Measurements from ENCODE around the gene CPEB3.
"Not testable (repeated sequence)": the region's sequence is repeated elsewhere in the genome, so short reads cannot be mapped to it uniquely, and the experiment has no call there.

CPEB3 gene

DNA sequence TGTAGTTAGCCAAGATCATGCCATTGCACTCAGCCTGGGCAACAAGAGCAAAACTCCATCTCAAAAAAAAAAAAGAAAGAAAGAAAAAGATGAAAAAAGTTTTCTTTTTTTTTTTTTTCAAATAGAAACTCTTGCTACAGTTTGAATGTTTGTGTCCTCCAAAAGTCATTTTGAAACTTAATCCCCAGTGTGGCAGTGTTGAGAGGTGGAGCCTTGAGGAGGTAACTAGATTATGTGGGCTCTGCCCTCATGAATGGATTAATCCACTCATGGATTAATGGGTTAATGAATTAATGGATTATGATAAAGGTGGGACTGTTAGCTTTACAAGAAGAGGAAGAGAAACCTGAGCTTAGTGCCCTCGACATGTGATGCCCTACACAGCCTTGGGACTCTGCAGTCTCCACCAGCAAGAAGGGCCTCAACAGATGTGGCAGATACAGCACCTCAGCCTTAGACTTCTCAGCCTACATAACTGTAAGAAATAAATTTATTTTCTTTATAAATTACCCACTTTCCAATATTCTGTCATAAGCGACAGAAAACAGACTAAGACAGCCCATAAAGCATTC, 25.1 kb downstream of the CPEB3 start:
- DNase-seq = no peak

DNA sequence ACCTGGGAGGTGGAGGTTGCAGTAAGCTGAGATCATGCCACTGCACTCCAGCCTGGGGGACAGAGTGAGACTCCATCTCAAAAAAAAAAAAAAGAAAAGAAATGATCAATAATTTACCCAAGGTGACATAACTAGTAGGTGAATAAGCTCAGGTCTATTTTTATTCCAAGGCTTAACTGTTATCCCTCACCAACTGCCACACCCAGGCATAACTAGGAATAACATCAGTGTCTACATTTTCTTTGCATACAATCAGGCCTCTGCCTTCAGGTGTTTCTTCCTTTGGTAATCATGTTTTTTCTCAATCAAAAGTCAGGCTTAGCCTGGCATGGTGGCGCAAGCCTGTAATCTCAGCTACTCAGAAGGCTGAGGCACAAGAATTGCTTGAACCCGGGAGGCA, 26.6 kb downstream of the CPEB3 start:
- DNase-seq = no peak

DNA sequence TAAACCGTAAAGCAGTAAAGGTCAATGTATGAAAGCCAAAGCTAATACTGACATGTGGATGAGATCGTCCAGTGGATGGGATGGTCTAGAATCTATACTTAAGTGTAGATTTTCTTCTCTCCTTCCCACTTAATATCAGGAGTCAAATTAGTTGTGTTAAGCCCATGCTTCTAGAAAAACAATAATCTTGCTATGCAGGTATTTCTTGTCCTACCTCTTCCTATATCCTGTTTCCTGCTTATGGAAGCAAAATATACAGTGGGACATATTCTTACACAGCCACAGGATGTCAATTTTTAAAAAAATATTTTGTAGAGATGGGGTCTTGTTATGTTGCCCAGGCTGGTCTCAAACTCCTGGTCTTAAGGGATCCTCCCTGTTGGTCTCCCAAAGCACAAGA, 27.5 kb downstream of the CPEB3 start:
- DNase-seq = no peak

DNA sequence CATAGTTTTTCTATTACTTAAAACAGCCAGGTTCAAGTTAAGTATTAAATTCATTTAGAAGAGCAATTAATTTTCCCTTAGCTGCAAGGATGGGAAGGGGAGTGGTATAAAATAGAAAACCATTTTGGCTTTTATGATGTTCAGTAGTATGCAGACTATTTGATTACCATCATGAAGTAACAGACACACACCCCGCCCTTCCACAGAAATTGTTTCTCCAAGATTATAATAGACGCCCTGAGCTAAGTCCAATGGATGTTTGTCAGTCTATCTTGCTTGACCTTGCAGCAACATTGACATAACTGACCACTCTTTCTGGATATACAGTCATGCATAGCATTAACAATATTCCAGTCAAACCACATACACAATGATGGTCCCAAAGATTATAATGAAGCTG, 42.3 kb downstream of the CPEB3 start:
- no peak for DNase-seq

DNA sequence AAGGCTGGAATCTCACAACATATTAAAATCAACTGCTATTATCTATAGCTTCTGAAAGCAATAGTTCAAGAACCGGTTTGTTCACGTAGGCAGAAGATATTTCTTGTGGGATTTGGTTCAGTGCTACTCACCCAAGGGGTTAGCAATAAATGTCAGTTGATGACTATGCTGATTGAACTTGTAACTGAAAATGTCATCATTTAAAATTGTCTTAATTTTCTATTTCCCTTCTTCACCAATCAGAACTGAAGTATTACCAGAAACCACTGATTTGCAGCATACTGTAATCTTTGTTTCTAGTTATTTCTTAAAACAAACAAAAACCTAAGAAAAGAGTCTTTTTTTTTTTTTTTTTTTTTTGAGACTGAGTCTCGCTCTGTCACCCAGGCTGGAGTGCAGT, 46.1 kb downstream of the CPEB3 start:
- no peak for DNase-seq

DNA sequence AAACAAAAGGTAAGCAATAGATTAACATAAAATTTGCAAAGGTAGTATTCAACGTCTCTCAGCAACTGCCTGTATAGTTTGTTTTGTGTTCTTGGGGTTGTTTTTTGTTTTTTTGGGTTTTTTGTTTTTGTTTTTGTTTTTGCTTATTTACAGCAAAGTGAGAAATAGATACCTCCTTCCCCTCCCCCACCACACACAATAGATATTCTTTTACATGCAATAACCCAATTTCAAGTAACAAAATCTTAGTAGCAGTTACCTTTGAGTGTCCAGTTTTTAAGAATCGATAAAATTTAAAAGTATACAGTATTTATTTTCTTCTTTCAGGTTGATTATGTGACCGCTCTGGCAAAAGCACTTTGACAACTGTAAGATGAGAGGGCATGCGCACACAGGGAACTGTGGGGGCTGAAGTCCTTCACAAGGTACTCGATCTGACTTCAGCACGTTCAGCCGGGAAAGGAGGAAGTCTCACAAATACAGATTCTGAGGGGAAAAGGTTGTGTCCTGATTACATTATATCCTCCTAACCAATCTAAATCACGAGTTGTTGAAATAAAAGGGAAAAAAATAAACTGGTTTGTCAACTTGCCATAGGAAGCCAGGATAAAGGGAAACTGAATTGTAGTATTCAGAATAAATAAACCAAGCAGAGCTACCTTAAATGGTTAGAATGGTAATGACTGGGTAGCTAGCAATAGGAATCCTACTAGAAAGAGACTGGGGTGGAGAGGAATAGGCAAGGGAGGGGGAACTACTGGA, 47.8 kb downstream of the CPEB3 start:
- peak; percentile 37 for DNase-seq

DNA sequence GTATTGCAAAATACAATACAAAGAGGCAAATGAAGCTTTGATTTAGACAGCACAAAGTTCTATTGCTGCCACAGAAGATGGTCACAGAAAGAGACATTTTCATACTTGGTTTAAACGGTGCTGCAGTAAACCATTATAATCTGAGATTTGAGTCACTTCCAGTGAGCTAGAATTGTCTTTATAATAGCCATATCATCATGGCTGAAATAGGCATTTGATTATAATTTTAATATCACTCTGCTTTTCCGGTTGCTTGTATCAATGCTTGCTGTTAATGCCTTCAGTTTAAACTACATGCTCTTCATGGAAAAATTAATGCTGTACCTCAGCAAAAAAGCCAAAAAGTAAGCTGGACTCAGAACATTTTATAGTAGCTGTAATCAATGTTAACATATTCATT, 48.5 kb downstream of the CPEB3 start:
- DNase-seq = no peak

DNA sequence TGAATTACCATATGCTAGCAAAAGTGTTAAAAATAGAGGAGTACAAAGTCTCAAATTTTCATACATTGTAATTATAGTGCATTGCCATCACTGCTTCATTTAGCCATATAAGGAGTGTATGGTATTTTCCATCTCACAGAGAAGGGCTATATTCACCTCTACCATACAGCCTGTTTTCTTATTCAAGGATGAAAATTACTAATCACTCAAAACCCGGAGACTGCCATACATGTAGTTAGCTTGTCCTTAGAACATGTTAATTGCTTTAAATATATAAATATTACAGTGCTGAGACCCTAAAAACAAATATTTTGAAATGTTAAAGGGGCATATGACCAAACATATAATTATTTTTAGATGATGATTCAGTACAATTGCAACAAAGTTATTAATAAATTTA, 49.4 kb downstream of the CPEB3 start:
- no peak for DNase-seq

DNA sequence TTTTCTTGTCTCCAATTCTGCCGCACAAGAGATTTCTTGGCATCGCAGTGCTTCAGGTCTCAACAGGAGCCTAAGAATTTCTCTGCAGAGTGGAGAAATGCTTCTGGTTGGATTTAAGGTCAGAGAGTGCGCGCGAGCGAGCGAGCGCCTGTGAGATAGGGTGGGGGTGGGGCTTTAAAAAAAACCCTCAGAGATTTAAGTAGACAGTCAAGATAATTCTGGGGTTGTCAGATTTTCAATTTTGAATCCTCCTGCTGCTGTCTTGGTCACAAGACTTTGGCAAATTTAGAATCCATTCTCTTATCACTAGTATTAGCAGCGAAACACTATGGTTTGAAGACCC, 49.7 kb downstream of the CPEB3 start:
- DNase-seq = no peak

DNA sequence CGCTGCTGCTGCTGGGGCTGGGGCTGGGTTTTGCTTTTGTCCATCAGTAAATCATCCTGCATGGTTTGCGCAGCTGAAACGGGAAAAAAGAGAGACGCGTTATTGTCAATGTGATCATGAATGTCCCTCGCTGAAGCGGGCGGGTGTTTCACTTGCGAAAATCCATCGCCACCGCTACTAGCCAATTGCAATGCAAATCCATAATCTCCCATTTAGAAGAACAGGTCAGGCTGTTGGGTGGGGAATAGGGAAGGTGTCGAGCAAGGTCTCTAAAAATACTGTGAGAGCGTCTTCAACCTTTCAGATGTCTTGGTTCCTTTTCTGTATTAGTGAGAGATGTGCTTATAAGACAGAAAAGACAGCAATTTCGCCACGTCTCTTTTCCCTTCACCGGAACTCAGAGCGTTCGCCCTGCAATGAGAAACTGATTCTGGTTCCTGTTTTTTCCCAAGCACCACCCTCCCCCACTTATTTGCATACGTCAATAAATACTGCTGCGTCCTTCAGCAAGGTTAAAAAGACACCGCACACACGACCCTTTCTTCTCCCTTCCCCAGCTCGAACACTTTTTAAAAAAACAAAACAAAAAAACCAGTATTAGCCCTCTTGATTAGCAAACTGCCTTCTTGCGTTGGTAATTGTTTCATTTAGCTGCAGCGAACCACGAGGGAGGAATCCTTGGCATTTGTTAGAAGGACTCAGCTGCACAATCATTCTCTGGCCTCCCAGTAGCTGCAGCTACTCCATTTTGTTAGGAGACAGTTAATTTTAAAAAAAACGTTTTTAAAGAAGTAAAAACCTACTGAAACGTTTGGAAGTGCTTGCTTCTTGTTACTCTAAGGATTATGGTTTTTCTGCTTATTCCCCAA, 50.4 kb downstream of the CPEB3 start:
- peak; percentile 5 for DNase-seq

DNA sequence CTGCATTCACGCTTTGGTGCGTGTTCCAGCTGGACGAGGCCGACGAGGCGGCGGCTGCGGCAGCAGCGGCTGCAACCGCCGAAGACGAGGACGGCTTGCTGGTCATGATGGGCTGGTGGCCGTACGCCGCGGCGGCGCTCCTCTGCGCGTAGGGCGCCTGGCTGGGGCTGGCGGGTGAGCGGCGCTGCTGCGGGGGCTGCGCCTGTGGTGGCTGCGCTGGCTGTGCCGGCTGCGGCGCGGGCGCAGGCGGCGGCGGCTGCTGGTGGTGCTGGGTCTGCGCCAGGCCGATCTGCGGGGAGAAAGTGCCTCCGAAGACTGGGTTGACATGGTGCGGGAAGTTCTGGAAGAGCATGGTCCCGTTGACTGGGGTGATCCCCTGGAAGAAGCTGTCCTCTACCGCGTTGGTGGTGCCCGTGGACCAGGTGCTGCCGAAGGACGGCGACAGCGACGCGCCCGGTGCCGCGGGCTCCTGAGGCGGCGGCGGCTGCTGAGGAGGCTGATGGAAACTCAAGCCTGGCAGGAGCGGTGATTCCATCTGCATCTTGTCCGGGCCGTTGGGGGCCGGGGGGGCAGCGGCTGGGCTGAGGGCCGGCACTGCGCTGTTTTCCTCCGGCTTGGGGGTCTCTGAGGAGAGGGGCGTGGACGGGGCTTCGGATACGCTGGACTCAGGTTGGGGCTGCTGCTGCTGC, 51.1 kb downstream of the CPEB3 start:
- peak; percentile 34 for DNase-seq

DNA sequence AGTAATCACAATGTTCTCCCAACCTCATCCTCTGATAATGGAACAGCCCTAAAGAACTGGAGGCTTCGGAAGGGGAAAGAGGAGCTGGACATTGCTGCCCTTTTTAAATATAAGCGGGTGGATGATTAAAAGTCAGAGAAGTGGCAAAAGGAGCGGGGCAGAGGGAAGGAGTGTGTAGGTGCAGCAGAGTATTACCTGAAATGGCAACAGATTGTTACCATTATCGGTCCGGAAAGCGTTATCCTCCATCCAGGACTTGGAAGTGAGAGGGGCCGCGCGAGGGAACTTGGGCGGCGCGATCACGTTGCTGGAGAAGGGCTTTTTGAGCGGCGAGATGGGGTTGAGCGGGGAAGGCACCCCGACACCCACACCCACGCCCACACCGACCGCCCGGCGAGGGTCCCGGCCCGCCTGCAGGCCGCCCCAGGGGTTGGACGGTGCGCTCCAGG, 51.7 kb downstream of the CPEB3 start:
- DNase-seq = no peak

DNA sequence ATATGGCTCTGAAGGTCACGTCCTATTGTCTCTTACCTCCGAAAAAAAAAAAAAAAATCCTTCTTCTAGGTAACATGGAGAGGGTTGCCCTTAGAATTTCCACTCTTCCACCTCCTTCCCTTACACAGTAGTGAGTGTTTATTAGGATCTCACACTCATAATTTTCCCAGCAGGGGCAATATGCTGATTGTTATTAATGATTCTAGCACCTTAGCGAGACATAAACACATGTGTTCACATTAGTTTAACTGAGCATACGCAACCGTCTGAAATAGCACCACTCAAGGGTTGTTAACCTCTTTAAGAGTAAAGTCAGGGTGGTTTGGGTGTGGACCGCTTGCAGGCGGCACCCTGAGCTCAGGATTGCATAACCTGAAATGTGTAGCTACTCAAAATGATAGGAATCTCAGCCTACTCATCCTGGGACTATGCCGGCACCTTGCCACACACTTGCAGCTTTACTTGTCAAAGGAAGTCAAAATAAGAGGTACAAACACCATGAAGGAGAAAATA, 52.2 kb downstream of the CPEB3 start:
- DNase-seq = no peak

DNA sequence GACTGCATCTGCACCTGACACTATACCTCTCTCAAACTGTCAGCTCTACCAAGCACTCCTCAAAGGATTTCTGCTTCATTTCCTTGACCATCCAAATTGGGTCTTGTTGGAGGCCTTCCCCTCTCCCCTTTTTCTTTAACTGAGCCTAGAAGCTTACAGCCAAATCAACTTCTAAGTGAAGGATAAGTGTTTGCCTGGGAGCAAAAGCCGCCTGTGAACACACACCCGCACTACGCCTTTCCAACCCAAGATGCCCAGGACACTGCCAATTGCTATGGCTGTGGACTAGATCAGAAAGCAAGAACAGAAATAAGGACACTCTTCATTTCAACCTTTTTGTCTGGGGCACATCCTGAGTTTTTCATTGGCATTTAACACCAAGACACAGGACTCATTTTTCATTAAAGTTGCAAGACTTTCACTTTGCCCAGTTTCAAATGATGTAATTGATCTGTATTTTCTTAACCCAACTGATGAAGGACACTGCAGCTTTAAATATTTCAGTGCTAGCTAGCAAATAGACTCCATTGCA, 52.8 kb downstream of the CPEB3 start:
- no peak for DNase-seq

DNA sequence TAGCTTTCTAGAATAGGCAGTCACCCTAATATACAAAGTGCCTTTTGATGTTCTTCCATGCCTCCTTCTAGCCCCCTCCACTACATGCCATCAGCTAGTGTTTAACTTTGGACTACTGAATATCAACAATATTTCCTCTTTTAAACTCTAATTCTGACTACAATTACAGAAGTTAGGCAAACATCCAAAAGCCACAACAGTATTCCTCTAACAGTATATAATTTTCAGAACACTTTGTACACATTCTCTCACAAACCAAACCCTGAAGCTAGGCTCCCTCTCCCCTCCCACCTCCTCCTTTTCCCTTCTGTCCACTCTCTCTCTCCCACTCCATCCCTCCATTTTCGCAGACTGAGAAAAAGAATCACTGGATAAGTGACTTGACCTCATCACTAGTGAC, 59.7 kb downstream of the CPEB3 start:
- DNase-seq = no peak

DNA sequence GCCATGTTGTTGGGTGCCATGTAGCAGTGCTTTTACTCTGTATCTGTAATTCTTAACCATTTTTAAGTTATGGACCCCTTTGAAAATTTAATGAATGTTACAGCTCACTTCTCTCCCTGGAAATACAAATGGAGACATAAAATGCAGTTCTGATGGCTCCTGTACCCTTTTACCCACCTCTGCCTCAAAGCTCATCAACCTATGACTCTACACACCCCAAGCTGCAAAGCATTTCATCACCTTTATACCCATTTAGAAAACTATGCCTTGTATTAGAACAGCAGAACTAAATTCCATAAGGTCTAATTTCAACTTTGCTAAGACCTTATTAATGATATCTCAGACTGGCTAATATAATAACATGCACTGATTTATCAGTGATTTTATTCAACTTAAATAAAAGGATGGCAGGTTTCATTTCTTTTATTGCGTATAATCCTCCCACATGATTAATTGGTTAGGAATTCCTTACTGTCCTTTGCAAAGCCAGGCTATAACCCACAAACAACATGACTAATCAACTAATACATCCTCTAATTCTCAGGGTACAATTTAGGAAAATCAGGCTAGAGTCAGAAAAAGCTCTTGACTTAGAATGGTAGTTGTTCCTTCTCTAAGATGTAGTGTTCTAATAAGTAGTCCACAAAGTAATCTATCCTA, 68.1 kb downstream of the CPEB3 start:
- DNase-seq = no peak

DNA sequence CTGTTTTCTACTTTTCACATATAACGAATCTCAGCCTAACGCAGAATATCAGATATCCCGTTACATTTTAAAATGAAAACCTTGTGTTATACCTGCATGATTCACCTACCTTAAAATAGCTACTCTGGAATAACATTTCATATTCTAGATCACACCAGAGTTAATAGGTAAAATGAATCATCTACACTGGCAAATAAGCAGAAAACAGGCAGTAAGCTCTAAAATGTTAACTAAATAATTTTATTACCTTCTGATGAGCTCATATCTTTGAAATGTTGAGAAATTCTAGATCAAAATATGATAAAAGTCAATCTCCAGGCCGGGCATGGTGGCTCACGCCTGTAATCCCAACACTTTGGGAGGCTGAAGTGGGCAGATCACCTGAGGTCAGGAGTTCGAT, 71.3 kb downstream of the CPEB3 start:
- DNase-seq = no peak

DNA sequence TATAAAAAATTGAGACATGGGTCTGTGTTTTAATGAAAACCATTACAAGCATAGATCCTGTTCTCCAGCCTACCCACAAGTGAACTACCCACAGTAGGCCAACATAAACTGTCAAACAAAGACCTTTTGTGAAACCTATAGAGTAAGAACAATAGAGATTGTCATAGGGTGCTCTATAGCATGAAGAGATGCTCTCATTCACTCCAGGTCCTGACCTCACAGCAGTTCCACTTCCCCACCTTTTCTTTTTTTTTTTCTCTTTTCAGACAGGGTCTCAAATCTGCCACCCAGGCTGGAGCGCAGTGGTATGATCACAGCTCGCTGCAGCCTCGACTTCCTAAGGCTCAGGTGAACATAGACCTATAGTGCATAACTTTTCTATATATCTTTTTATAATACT, 72.3 kb downstream of the CPEB3 start:
- no peak for DNase-seq

DNA sequence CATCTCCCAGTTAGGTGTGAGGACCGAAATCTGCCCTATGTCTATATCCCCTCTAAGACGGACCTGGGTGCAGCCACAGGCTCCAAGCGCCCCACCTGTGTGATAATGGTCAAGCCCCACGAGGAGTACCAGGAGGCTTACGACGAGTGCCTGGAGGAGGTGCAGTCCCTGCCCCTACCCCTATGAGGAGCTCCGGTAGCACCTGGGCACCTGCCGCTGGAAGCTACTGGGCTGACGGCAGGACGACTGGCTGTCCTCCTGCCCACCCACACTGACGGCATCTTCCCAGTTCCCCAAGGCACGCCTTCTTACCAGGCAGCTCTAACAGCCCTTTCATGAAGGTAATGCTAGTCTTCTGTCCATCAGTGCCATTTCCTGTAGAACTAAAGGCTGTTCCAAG, 74.3 kb downstream of the CPEB3 start:
- DNase-seq = not testable (repeated sequence)

DNA sequence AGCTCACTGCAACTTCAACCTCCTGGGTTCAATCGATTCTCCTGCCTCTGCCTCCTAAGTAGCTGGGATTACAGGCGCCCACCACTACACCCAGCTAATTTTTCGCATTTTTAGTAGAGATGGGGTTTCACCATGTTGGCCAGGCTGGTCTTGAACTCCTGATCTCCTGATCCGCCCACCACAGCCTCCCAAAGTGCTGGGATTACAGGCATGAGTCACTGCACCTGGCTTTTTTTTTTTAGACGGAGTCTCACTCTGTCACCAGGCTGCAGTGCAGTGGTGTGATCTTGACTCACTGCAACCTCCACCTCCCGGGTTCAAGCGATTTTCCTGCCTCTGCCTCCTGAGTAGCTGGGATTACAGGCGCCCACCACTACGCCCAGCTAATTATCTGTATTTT, 75.7 kb downstream of the CPEB3 start:
- not testable (repeated sequence) for DNase-seq

DNA sequence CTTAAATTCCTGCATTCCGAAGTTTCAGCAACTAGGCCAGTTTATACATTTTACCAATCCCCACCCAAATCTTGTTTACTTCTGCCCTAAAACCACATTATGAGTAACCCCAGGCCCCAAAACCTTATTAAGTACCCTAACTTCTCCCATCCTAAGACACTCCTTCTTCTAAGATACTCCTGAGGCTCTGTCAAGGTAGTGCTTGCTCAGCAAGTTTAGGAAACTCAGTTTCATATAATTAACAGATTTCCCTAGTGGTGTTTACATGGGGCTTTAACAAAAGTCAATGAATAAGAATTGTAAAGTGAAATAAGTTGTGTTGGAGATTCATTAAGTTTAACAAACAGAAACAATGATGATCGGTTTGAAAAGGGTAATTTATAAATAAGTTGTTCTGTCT, 77.8 kb downstream of the CPEB3 start:
- no peak for DNase-seq

DNA sequence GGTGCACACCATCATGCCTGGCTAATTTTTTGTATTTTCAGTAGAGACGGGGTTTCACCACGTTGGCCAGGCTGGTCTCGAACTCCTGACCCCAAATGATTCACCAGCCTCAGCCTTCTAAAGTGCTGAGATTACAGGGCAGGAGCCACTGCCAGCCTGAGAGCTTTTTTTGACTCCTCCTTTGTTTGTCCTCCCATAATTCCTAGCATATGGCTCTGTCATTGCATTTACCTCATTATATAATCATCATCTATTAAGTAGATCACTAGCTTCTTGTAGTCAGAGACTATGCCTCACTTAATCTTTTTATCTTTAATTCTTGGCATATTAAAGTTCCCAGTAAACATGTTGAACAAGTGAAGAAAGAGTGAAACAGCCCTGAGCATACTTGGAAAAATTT, 82.1 kb downstream of the CPEB3 start:
- no peak for DNase-seq

Measured in stimulated activated CD4-positive, alpha-beta T cell treated with anti-CD3 and anti-CD28 coated beads, Interleukin-12 subunit alpha, Interleukin-12 subunit beta, amount 100 ng/mL, for 4 hours (primary cell).